Prostate gland (tissue), 2 donors: ENCODE results near the gene RNF44. TPM values are rescaled to one million over a fixed set of nuclear protein-coding genes. Genes with fewer than 3 reads are reported as not detected.

Experiments
- DNase-seq: peaks from one replicate; pipeline ENCODE4 v3.0.0-alpha.2; 2019; ENCODE audit warnings: low spot score
- H3K27ac ChIP-seq, 2 donors: fragments of 200-600 bp; sonication (generic); 2 replicates each; pipeline ENCODE4 v1.5.1; 2017 to 2019
- H3K27me3 ChIP-seq: fragments of 200-600 bp; sonication (generic); replicated peaks from 2 replicates; pipeline ENCODE4 v1.5.1; 2019; ENCODE audit not compliant: insufficient read depth
- H3K36me3 ChIP-seq, 2 donors: fragments of 200-600 bp; sonication (generic); 1 replicate in 1 of 2; 2 replicates in 1 of 2; pipeline versions ENCODE4 v1.5.1 to v1.8.1; 2017 to 2019
- H3K4me1 ChIP-seq: fragments of 200-600 bp; sonication (generic); replicated peaks from 2 replicates; pipeline ENCODE4 v1.5.1; 2019
- H3K4me3 ChIP-seq, 2 donors: fragments of 200-600 bp; sonication (generic); 2 replicates each; pipeline ENCODE4 v1.5.1; 2017 to 2019
- H3K9me3 ChIP-seq: fragments of 200-600 bp; sonication (generic); 2 replicates; pipeline ENCODE4 v1.5.1; 2017
- CTCF ChIP-seq, 4 experiments: fragments of 200-600 bp in 2 of 4; fragments of 450-650 bp in 2 of 4; sonication (generic) in 2 of 4; IDR thresholded peaks; 1 replicate in 3 of 4; 2 replicates in 1 of 4; pipeline ENCODE4 v1.5.1; 2016 to 2019; ENCODE audit warnings: antibody characterized with exemption in 4 of 4, mild to moderate bottlenecking in 2 of 4, moderate library complexity in 2 of 4
- POLR2A ChIP-seq: fragments of 450-650 bp; IDR thresholded peaks from one replicate; pipeline ENCODE4 v1.6.1; 2016; ENCODE audit warnings: antibody characterized with exemption, mild to moderate bottlenecking
- POLR2AphosphoS5 ChIP-seq: sonication (generic); formaldehyde crosslinking; IDR thresholded peaks from one replicate; pipeline ENCODE4 v1.6.1; 2017; ENCODE audit warnings: antibody characterized with exemption
- WGBS: methylation state at CpG from one replicate; pipeline ENCODE4 v1.1.5; 2018; 5-methylcytosine and 5-hydroxymethylcytosine counted together
- intact Hi-C: fragments of 100-400 bp; cut with DNase I; formaldehyde crosslinking; loops from one replicate; pipeline ENCODE4 v1.14.2; 2022
- total RNA-seq, 2 donors: library from RNA; depleted of rRNA; stranded (reverse); fragments of >200 nt; gene quantifications; one replicate each; pipeline ENCODE4 v1.1.0, GENCODE V29; 2016

RNF44 gene
- total RNA-seq, 2 donors from 2014 or later, result 26.4 to 43.3 TPM

GRCh38 chr5:176503496-176503895 lies 33.7 kb downstream of the RNF44 start:
- Histone ChIP-seq H3K27ac (no peak overlapping the region), H3K4me1 (no peaks in the 10 kb centered on the region), H3K36me3 (peaks cover 0 to 8% of the 10 kb centered on the region in 2 donors), H3K4me3 (no peak overlapping the region), H3K27me3 (no peaks in the 10 kb centered on the region), H3K9me3 (no peaks in the 10 kb centered on the region)
- WGBS, result 75% methylated on average over 5 of the region's 5 CpGs
- intact Hi-C loops, result no loop called here
- DNase-seq, result no peak
- TF ChIP-seq POLR2A (no peak), CTCF (IDR thresholded peaks at IDR 0.05) (no peak), POLR2AphosphoS5 (no peak)

GRCh38 chr5:176501333-176501732 lies 35.9 kb downstream of the RNF44 start:
- intact Hi-C loops, result no loop called here
- TF ChIP-seq CTCF (IDR thresholded peaks at IDR 0.05), result no peak
- no peak for TF ChIP-seq POLR2AphosphoS5
- TF ChIP-seq POLR2A, result no peak
- Histone ChIP-seq H3K9me3 (no peaks in the 10 kb centered on the region), H3K36me3 (peaks cover 0 to 9% of the 10 kb centered on the region in 2 donors), H3K4me1 (no peaks in the 10 kb centered on the region), H3K27ac (no peak overlapping the region), H3K4me3 (no peak overlapping the region), H3K27me3 (no peaks in the 10 kb centered on the region)
- WGBS, result 100% methylated on average over 1 of the region's 1 CpG
- no peak for DNase-seq

GRCh38 chr5:176500511-176500910 lies 36.7 kb downstream of the RNF44 start:
- H3K9me3 ChIP-seq, result no peaks in the 10 kb centered on the region
- intact Hi-C loops, result no loop called here
- peaks cover 0 to 9% of the 10 kb centered on the region in 2 donors for H3K36me3 ChIP-seq
- H3K27me3 ChIP-seq, result no peaks in the 10 kb centered on the region
- WGBS, result 96% methylated on average over 3 of the region's 3 CpGs
- H3K4me1 ChIP-seq, result no peaks in the 10 kb centered on the region
- no peak overlapping the region for H3K27ac ChIP-seq
- H3K4me3 ChIP-seq, result no peak overlapping the region
- DNase-seq, result no peak
- TF ChIP-seq CTCF (IDR thresholded peaks at IDR 0.05), result no peak
- TF ChIP-seq POLR2AphosphoS5, result no peak
- no peak for TF ChIP-seq POLR2A

- DNase-seq, result no peak
- Histone ChIP-seq H3K36me3 (peaks cover 0 to 9% of the 10 kb centered on the region in 2 donors), H3K4me1 (no peaks in the 10 kb centered on the region), H3K27me3 (no peaks in the 10 kb centered on the region), H3K4me3 (no peak overlapping the region), H3K27ac (no peak overlapping the region), H3K9me3 (no peaks in the 10 kb centered on the region)
- no peak for TF ChIP-seq CTCF (IDR thresholded peaks at IDR 0.05)
- TF ChIP-seq POLR2AphosphoS5, result no peak
- TF ChIP-seq POLR2A, result no peak
- WGBS, result 94% methylated on average over 5 of the region's 5 CpGs
- intact Hi-C loops, result no loop called here
Measured at GRCh38 chr5:176499273-176499672, 37.9 kb downstream of the RNF44 start.

GRCh38 chr5:176497852-176498251 lies 39.4 kb downstream of the RNF44 start:
- Histone ChIP-seq H3K4me1 (no peaks in the 10 kb centered on the region), H3K27me3 (no peaks in the 10 kb centered on the region), H3K9me3 (no peaks in the 10 kb centered on the region), H3K27ac (no peak overlapping the region), H3K36me3 (peaks cover 0 to 9% of the 10 kb centered on the region in 2 donors), H3K4me3 (no peak overlapping the region)
- intact Hi-C loops, result no loop called here
- TF ChIP-seq CTCF (IDR thresholded peaks at IDR 0.05), result no peak
- no peak for TF ChIP-seq POLR2AphosphoS5
- TF ChIP-seq POLR2A, result no peak
- no peak for DNase-seq
- 78% methylated on average over 9 of the region's 9 CpGs for WGBS
